Measurements from ENCODE around the gene GTF3C5. TPM values are rescaled to one million over a fixed set of nuclear protein-coding genes. Genes with fewer than 3 reads are reported as not detected.

Gene GTF3C5
- total RNA-seq, 1 donor from 2014 or later: 71.7 TPM

DNA sequence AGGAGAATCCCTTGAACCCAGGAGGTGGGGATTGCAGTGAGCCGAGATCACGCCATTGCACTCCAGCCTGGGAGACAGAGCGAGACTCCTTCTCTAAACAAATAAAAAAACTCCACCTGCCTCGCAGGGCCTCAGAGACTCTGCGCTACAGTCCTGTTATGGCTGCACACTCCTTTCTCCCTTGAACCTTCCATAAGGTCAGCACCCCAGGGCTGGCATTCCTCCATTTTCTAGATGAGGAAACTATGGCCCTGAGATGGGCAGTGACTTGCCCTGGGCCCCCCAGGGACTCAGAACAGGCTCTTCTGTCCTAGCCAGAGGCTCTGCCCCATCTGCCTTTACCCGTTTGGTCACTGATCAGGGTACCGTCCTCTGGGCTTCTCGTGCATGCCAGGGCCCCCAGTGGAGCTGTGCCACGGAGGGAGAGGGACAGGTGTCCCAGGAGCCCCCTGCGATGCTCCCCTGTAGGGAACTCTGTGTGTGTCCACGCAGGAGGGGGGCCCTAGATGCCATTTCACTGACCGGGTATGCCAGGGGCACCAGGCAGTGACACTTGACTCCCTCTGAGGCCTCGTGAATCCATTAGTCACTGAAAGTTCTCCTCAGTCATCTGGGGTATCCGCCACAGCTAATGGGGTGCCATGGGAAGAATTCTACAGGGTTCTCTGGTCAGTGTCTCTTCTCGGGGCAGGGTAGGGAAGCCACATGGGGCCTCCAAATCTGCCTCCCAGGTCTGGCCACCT is 74.1 kb downstream of the GTF3C5 start:
- Mint-ChIP-seq H3K36me3 (ENCODE audit: low read depth, unreplicated experiment) (peaks cover 32% of the 10 kb centered on the region), H3K27me3 (ENCODE audit: unreplicated experiment) (no peaks in the 10 kb centered on the region), H3K4me3 (ENCODE audit: unreplicated experiment) (no peak overlapping the region), H3K27ac (ENCODE audit: unreplicated experiment) (peak overlapping the region; percentile 24), H3K4me1 (ENCODE audit: unreplicated experiment) (no peaks in the 10 kb centered on the region), H3K9me3 (ENCODE audit: unreplicated experiment) (no peaks in the 10 kb centered on the region)
- no peak for DNase-seq (ENCODE audit: low spot score)
- TF ChIP-seq, protein P1, sequence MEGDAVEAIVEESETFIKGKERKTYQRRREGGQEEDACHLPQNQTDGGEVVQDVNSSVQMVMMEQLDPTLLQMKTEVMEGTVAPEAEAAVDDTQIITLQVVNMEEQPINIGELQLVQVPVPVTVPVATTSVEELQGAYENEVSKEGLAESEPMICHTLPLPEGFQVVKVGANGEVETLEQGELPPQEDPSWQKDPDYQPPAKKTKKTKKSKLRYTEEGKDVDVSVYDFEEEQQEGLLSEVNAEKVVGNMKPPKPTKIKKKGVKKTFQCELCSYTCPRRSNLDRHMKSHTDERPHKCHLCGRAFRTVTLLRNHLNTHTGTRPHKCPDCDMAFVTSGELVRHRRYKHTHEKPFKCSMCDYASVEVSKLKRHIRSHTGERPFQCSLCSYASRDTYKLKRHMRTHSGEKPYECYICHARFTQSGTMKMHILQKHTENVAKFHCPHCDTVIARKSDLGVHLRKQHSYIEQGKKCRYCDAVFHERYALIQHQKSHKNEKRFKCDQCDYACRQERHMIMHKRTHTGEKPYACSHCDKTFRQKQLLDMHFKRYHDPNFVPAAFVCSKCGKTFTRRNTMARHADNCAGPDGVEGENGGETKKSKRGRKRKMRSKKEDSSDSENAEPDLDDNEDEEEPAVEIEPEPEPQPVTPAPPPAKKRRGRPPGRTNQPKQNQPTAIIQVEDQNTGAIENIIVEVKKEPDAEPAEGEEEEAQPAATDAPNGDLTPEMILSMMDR (IDR thresholded peaks at IDR 0.05; ENCODE audit: unreplicated experiment): no peak

DNA sequence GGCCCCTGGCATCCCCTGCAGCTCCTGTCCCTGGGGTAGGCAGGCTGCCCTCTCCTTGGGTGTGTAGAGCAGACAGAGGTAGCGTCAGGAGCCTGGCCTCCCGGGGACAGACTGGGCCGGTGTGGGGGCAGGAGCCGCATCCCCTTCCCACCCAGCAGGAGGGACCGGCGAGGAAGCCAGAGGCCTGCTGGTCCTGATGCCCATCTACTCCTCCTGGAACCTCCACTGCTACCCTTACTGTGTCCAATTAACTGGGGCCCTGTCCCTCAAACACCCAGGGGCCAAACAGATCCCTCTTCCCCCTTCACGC is 74.6 kb downstream of the GTF3C5 start:
- H3K27ac Mint-ChIP-seq (ENCODE audit: unreplicated experiment): no peak overlapping the region

DNA sequence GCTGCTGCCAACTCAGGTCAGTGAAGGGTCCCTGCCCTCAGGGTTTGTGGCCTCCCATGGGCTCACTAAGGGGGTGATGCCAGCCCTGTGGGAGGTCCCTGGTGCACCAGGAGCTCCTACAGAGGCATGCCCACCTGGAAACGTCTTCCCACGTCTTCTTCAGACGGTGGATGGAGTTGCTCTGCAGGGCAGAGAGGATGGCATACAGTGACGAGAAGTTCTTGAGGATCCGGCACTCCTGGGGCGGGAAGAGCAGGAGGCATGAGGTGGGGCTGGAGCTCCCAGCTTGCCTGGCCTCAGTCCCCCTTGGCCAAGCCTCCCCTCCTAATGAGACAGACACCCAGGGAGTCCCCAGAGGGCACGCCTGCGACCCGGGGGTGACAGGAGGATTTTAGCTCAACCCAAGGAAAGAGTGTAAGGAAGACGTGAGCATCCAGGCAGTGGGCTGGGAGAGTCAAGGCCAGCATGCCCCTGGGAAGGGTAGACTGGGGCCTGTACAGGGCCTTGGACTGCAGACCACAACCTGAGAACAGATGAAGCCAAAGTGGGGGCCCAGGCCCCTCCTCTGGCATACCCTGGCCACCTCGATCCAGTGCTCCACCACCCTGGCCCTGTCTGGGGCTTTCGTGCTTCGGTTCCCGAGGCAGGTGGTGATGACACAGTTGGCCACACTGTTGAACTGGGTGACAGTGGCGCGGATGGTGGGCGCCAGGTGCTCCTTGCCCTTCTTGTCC is 75.9 kb downstream of the GTF3C5 start:
- Mint-ChIP-seq H3K36me3 (ENCODE audit: low read depth, unreplicated experiment) (peaks cover 25% of the 10 kb centered on the region), H3K4me3 (ENCODE audit: unreplicated experiment) (no peak overlapping the region), H3K27ac (ENCODE audit: unreplicated experiment) (no peak overlapping the region), H3K4me1 (ENCODE audit: unreplicated experiment) (no peaks in the 10 kb centered on the region), H3K27me3 (ENCODE audit: unreplicated experiment) (no peaks in the 10 kb centered on the region), H3K9me3 (ENCODE audit: unreplicated experiment) (no peaks in the 10 kb centered on the region)
- no peak for DNase-seq (ENCODE audit: low spot score)
- TF ChIP-seq, protein P1 (IDR thresholded peaks at IDR 0.05; ENCODE audit: unreplicated experiment): no peak

More for the DNA sequence above, 74.6 kb downstream of the GTF3C5 start:
- Mint-ChIP-seq H3K27me3 (ENCODE audit: unreplicated experiment) (no peaks in the 10 kb centered on the region), H3K36me3 (ENCODE audit: low read depth, unreplicated experiment) (peaks cover 32% of the 10 kb centered on the region), H3K4me1 (ENCODE audit: unreplicated experiment) (no peaks in the 10 kb centered on the region), H3K9me3 (ENCODE audit: unreplicated experiment) (no peaks in the 10 kb centered on the region), H3K4me3 (ENCODE audit: unreplicated experiment) (no peak overlapping the region)
- no peak for DNase-seq (ENCODE audit: low spot score)
- TF ChIP-seq, protein P1 (IDR thresholded peaks at IDR 0.05; ENCODE audit: unreplicated experiment): no peak

DNA sequence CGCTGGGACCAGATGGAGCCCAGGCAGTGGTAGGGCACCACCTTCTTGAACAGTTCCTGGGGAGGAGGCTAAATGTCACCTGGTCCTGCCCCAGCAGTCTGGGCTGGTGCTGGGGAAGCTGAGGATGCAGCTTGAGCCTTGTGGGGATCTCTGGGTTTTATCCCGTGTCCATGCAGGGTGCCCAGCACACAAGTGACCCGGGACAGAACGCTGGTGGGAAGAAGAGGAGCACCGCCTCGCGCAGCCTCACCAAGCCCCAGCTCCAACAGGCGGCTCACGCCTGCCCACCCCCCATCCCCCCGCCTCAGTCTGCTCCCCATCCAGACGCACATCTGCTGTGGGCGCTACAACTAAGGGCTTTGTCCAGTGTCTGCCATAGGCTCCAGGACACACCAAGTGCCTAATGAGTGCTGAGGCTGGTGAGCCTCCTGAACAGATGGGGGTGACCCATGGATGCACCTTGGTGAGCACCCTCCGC is 76.5 kb downstream of the GTF3C5 start:
- H3K27me3 Mint-ChIP-seq (ENCODE audit: unreplicated experiment): no peaks in the 10 kb centered on the region
- no peak for DNase-seq (ENCODE audit: low spot score)
- no peak overlapping the region for H3K27ac Mint-ChIP-seq (ENCODE audit: unreplicated experiment)
- no peak overlapping the region for H3K4me3 Mint-ChIP-seq (ENCODE audit: unreplicated experiment)
- H3K36me3 Mint-ChIP-seq (ENCODE audit: low read depth, unreplicated experiment): peaks cover 25% of the 10 kb centered on the region
- no peaks in the 10 kb centered on the region for H3K4me1 Mint-ChIP-seq (ENCODE audit: unreplicated experiment)
- TF ChIP-seq, protein P1 (IDR thresholded peaks at IDR 0.05; ENCODE audit: unreplicated experiment): no peak
- H3K9me3 Mint-ChIP-seq (ENCODE audit: unreplicated experiment): no peaks in the 10 kb centered on the region

Small RNAs within 50 kb of the gene (microRNA-seq; reads per million reads assigned to microRNA genes)
- gene MIR6877 (ENCODE audit: unreplicated experiment): 13.4 reads per million, percentile 62 among the genes with 10 or more reads in this experiment

Other genes with a start within 250 kb of the GTF3C5 start
- gene AK8, start 152.7 kb upstream of the GTF3C5 start, total RNA-seq (ENCODE audit: unreplicated experiment): 2.0 TPM
- gene SPACA9, start 152.1 kb upstream of the GTF3C5 start, total RNA-seq (ENCODE audit: unreplicated experiment): 2.7 TPM
- 65.3 TPM for gene TSC1, start 86.4 kb upstream of the GTF3C5 start, total RNA-seq (ENCODE audit: unreplicated experiment)
- gene GFI1B, start 52.3 kb upstream of the GTF3C5 start, total RNA-seq (ENCODE audit: unreplicated experiment): not detected
- gene CEL, start 31.0 kb downstream of the GTF3C5 start, total RNA-seq (ENCODE audit: unreplicated experiment): 4.2 TPM
- 80.6 TPM for gene RALGDS, start 90.2 kb downstream of the GTF3C5 start, total RNA-seq (ENCODE audit: unreplicated experiment)
- 98.4 TPM for gene GBGT1, start 132.9 kb downstream of the GTF3C5 start, total RNA-seq (ENCODE audit: unreplicated experiment)
- not detected for gene OBP2B, start 178.3 kb downstream of the GTF3C5 start, total RNA-seq (ENCODE audit: unreplicated experiment)
- 1.4 TPM for gene ABO, start 244.2 kb downstream of the GTF3C5 start, total RNA-seq (ENCODE audit: unreplicated experiment)

Measured in endothelial cell (in vitro differentiated cells).